ENCODE results near the gene DCUN1D3.

- TF ChIP-seq CTCF (IDR thresholded peaks at IDR 0.05; ENCODE audit: extremely low read depth in 1 of 2, insufficient read depth in 1 of 2, low read depth in 1 of 2, low read length in 2 of 2) (no peak), EZH2 (IDR thresholded peaks at IDR 0.05; ENCODE audit: borderline replicate concordance, low read depth, low read length, severe bottlenecking) (no peak), POLR2A (IDR thresholded peaks at IDR 0.05; ENCODE audit: low read depth, low read length) (no peak)
These were observed 28.7 kb upstream of the DCUN1D3 start for GRCh38 chr16:20928774-20929411.

All from endothelial cell of umbilical vein (primary cell).